K562 treated with DMSO at 1 percent for 24 hours (cell line): ENCODE data around the gene C5orf63. TPM values are rescaled to one million over a fixed set of nuclear protein-coding genes. Genes with fewer than 3 reads are reported as not detected.

Experiments
- total RNA-seq: library from RNA; unstranded; fragments of 300-600 nt; gene quantifications from 2 replicates; pipeline ENCODE4 v1.2.3, GENCODE V29; 2022; ENCODE audit warnings: low read depth; ENCODE audit not compliant: insufficient read depth

C5orf63 gene
- 1.1 and 2.2 TPM in 2 replicates for total RNA-seq

GRCh38 chr5:127072861-127073846 is at the start of gene C5orf63:
TSS of gene C5orf63 (minus strand) at chr5:127073502. CDS start at chr5:127058995, 14,507 bp downstream.

GRCh38 chr5:127030259-127031146 is 42.8 kb downstream of the C5orf63 start, which contains the start of gene MARCHF3:
TSS of gene MARCHF3 (minus strand) at chr5:127030558. CDS start at chr5:126918171, 112,387 bp downstream.

Other genes with a start within 250 kb of the C5orf63 start
- gene MARCHF3, start 42.9 kb downstream of the C5orf63 start, total RNA-seq = 11.9 and 13.5 TPM in 2 replicates
- gene MEGF10, start 217.3 kb upstream of the C5orf63 start, total RNA-seq = not detected in 2 replicates